Raji (cell line): ENCODE measurements around the gene HCK.

Experiments used
- POLR2A ChIP-seq: IDR thresholded peaks from 2 replicates; pipeline ENCODE4 v1.6.1; 2011; ENCODE audit warnings: low read depth, low read length, control low read depth; ENCODE audit not compliant: insufficient read depth

Gene HCK

DNA sequence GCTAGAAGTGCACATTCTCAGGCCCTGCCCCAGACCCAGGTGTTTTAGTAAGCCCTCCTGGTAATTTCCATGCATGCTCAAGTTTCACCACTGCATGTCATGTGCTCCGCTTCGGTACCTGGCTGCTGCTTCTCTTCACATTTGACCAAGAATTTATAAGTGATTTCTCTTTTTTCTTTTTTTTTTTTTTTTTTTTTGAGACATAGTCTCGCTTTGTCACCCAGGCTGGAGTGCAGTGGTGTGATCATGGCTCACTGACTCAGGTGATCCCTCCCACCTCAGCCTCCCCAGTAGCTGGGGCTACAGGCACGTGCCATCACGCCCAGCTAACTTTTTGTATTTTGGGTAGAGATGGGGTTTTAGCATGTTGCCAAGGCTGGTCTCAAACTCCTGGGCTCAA lies 73.5 kb downstream of the HCK start:
- no peak for TF ChIP-seq POLR2A

DNA sequence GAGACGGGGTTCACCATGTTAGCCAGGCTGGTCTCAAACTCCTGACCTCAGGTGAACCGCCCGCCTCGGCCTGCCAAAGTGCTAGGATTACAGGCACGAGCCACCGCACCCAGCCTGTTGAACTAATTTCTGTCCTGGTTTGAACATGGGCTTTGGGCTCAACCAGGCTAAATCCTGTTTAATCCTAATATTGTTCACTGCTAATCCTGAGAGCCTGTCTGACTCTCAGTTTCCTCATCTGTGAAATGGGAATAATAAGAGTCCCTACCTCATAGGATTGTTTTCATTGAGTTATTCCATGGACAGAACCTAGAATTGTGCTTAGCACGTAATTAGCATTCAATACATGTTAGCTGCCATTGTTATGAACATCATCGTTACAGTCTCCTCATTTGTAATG lies 74.9 kb downstream of the HCK start:
- no peak for TF ChIP-seq POLR2A

- no peak for TF ChIP-seq POLR2A
These were observed 75.3 kb downstream of the HCK start for GRCh38 chr20:32127347-32127746.

DNA sequence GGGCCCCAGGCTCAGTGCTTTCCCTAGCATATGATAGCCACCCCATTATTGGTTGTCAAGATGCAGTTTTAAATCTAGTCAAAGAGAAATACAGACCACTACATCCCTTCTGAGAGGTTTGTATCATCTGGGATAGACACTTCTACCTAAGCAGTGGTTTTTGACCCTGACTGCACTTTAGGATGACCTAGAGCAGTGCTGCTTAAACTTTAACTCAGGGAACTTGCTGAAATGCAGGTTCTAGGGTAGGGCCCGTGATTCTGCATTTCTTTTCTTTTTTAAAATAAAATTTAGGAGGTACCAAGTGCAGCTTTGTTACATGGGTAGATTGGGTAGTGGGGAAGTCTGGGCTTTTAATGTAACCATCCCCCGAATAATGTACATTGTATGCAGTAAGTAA lies 76.1 kb downstream of the HCK start:
- no peak for TF ChIP-seq POLR2A

GRCh38 chr20:32129863-32130262 lies 77.8 kb downstream of the HCK start:
- TF ChIP-seq POLR2A: no peak

DNA sequence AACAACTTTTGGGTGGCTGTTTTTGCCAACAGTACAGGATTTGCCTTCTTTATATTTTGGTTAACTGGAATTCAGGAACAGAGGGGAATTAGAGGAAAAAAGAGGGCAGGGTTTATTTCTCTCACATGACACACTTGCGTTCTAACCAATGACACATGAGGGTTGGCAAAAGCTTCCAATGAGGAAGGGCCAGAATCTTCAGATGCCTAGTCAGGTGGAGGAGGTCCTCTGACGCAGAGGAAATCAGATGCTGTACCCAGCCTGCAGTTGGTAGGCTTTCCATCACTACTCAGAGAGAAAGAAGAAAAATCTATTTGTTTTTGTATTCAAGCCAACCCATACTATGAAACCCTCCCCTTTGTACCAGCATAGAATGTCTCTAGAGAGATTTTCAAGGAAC lies 78.3 kb downstream of the HCK start:
- TF ChIP-seq POLR2A: no peak

DNA sequence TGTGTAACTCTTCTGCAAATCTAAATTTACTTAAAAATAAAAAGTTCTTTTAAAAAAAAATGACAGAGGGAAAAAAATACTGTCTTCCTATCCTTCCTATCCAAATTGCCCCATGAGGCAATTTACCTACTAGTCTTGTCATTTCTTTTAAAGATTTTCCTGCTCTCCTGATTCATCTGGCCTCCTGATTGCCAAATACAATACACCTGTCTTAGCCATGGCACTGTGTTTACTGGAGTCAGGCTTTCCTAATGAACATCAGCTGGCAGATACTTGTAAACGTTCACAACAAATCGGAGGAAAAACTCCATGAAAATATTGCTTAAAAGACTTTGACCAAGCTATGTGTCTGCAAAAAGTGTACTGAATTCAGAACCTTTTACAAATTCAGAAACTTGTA lies 78.9 kb downstream of the HCK start:
- TF ChIP-seq POLR2A: no peak

- no peak for TF ChIP-seq POLR2A
These were observed 81.0 kb downstream of the HCK start for GRCh38 chr20:32132911-32133549.

GRCh38 chr20:32134026-32134425 lies 82.0 kb downstream of the HCK start:
- TF ChIP-seq POLR2A: no peak

- TF ChIP-seq POLR2A: no peak
These were observed 84.0 kb downstream of the HCK start for GRCh38 chr20:32135983-32136515.

GRCh38 chr20:32138921-32139320 lies 86.9 kb downstream of the HCK start:
- TF ChIP-seq POLR2A: no peak

DNA sequence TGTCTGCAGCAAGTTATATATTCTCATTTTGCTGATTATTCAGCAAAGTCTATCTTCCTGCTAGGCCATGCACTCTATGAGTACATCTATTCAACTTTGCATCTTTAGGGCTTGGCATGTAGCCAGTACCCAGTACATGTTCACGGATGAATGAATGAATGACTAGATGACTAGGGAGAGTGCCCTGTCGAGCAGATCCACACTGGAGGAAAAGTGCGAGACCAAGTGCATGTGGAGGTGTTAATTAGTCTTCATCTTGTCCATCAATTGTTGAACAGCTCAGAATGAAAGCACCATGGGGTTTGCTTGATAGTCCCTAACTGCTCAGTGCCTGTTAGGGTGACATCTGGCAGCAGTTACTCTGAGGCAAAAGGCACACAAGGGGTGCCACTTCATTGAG lies 87.9 kb downstream of the HCK start:
- no peak for TF ChIP-seq POLR2A

GRCh38 chr20:32140603-32141002 lies 88.6 kb downstream of the HCK start:
- no peak for TF ChIP-seq POLR2A

- no peak for TF ChIP-seq POLR2A
These were observed 89.5 kb downstream of the HCK start for GRCh38 chr20:32141465-32141980.

- no peak for TF ChIP-seq POLR2A
These were observed 90.0 kb downstream of the HCK start for GRCh38 chr20:32142088-32142487.

GRCh38 chr20:32142991-32143390 lies 90.9 kb downstream of the HCK start:
- no peak for TF ChIP-seq POLR2A

DNA sequence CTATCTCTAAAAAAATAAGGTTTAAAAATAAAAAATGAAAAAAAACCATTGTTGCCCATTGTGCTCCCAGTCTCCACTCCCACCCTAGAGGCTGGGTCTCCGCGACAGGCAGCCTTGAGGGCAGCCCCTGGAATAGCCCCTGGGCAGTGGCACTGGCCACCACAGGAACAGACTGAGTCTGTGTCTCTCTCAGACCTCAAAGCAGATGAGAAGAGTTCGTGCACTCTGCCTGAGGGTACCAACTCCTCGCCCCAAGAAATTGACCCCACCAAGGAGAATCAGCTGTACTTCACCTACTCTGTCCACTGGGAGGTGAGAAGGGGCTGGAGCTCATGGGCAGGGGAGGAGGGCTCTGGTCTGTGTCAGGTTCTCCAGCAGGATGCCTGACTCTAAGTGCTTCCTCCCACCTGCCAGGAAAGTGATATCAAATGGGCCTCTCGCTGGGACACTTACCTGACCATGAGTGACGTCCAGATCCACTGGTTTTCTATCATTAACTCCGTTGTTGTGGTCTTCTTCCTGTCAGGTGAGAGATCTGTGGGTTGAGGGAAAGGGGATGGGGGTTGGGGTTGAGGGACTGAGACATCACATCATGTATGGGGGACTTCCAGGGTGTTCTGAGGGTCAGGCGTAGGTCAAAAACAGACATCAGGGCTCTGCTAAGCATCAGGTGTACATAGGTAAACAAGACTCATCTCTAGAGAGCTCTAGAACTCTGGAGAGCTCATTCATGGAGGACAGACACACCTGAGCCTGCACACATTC lies 93.0 kb downstream of the HCK start:
- TF ChIP-seq POLR2A: no peak

- no peak for TF ChIP-seq POLR2A
These were observed 97.6 kb downstream of the HCK start for GRCh38 chr20:32149566-32150170.
